Ascending aorta (tissue), 2 donors: Measurements from ENCODE around the gene PRSS37. TPM values are rescaled to one million over a fixed set of nuclear protein-coding genes. Genes with fewer than 3 reads are reported as not detected.
"Not testable (repeated sequence)": the region's sequence is repeated elsewhere in the genome, so short reads cannot be mapped to it uniquely, and the experiment has no call there.

ENCODE experiments used
- DNase-seq, 2 donors: peaks; one replicate each; pipeline ENCODE4 v3.0.0-alpha.2; 2019; ENCODE audit warnings: low spot score in 2 of 2
- H3K27ac ChIP-seq, 2 donors: fragments of 200-600 bp; sonication (generic); one replicate each; pipeline ENCODE4 v1.5.1; 2016 to 2017; ENCODE audit warnings: mild to moderate bottlenecking in 1 of 2
- H3K27me3 ChIP-seq: fragments of 200-600 bp; sonication (generic); one replicate; pipeline ENCODE4 v1.5.1; 2017
- H3K36me3 ChIP-seq, 2 donors: fragments of 200-600 bp; sonication (generic); one replicate each; pipeline ENCODE4 v1.5.1; 2016
- H3K4me1 ChIP-seq, 2 donors: fragments of 200-600 bp; sonication (generic); one replicate each; pipeline ENCODE4 v1.5.1; 2016 to 2017; ENCODE audit warnings: mild to moderate bottlenecking in 1 of 2
- H3K4me3 ChIP-seq, 2 donors: fragments of 200-600 bp; sonication (generic); one replicate each; pipeline ENCODE4 v1.5.1; 2016 to 2017; ENCODE audit warnings: mild to moderate bottlenecking in 1 of 2
- H3K9me3 ChIP-seq, 2 donors: fragments of 200-600 bp; sonication (generic); one replicate each; pipeline ENCODE4 v1.5.1; 2016
- CTCF ChIP-seq, 3 experiments: fragments of 200-600 bp in 2 of 3; fragments of 450-650 bp in 1 of 3; sonication (generic) in 2 of 3; IDR thresholded peaks; one replicate each; pipeline ENCODE4 v1.5.1; 2016 to 2019; ENCODE audit warnings: antibody characterized with exemption in 3 of 3, mild to moderate bottlenecking in 1 of 3, moderate library complexity in 1 of 3
- intact Hi-C: fragments of 100-400 bp; cut with DNase I; formaldehyde crosslinking; loops from one replicate; pipeline ENCODE4 v1.15.1; 2023
- total RNA-seq: library from RNA; depleted of rRNA; stranded (reverse); fragments of >200 nt; gene quantifications from one replicate; pipeline ENCODE4 v1.1.0, GENCODE V29; 2016

The PRSS37 gene
- total RNA-seq, 1 donor from 2014 or later, result not detected

GRCh38 chr7:141839256-141839655, 2.0 kb downstream of the PRSS37 start:
- intact Hi-C loops, result no loop called here
- Histone ChIP-seq H3K27me3 (no peaks in the 10 kb centered on the region), H3K27ac (no peak overlapping the region), H3K9me3 (no peaks in the 10 kb centered on the region), H3K4me1 (no peaks in the 10 kb centered on the region), H3K36me3 (no peaks in the 10 kb centered on the region), H3K4me3 (no peak overlapping the region)
- DNase-seq, result no peak
- no peak for TF ChIP-seq CTCF (IDR thresholded peaks at IDR 0.05)

GRCh38 chr7:141838581-141838980, 2.7 kb downstream of the PRSS37 start:
- Histone ChIP-seq H3K27me3 (no peaks in the 10 kb centered on the region), H3K27ac (no peak overlapping the region), H3K4me1 (no peaks in the 10 kb centered on the region), H3K9me3 (no peaks in the 10 kb centered on the region), H3K4me3 (no peak overlapping the region), H3K36me3 (no peaks in the 10 kb centered on the region)
- TF ChIP-seq CTCF (IDR thresholded peaks at IDR 0.05), result no peak
- intact Hi-C loops, result no loop called here
- DNase-seq, result no peak

GRCh38 chr7:141837683-141838082, 3.6 kb downstream of the PRSS37 start:
- no peaks in the 10 kb centered on the region for H3K4me1 ChIP-seq
- H3K4me3 ChIP-seq, result no peak overlapping the region
- no peaks in the 10 kb centered on the region for H3K27me3 ChIP-seq
- H3K36me3 ChIP-seq, result no peaks in the 10 kb centered on the region
- DNase-seq, result no peak
- no peaks in the 10 kb centered on the region for H3K9me3 ChIP-seq
- no peak overlapping the region for H3K27ac ChIP-seq
- intact Hi-C loops, result no loop called here
- TF ChIP-seq CTCF (IDR thresholded peaks at IDR 0.05), result no peak

GRCh38 chr7:141822432-141822831, 18.9 kb downstream of the PRSS37 start:
- H3K4me3 ChIP-seq, H3K27ac ChIP-seq, H3K36me3 ChIP-seq, H3K4me1 ChIP-seq, H3K27me3 ChIP-seq, intact Hi-C loops, DNase-seq: not testable (repeated sequence)
- H3K9me3 ChIP-seq, result peaks cover 13 to 32% of the 10 kb centered on the region in 2 donors

- peaks cover 13 to 32% of the 10 kb centered on the region in 2 donors for H3K9me3 ChIP-seq
- intact Hi-C loops, result no loop called here
- H3K27ac ChIP-seq, result no peak overlapping the region
- peaks cover 0 to 6% of the 10 kb centered on the region in 2 donors for H3K36me3 ChIP-seq
- H3K4me3 ChIP-seq, result no peak overlapping the region
- no peak for TF ChIP-seq CTCF (IDR thresholded peaks at IDR 0.05)
- no peaks in the 10 kb centered on the region for H3K27me3 ChIP-seq
- no peak for DNase-seq
- no peaks in the 10 kb centered on the region for H3K4me1 ChIP-seq
Measured at GRCh38 chr7:141820067-141820466, 21.2 kb downstream of the PRSS37 start.

GRCh38 chr7:141792526-141792925, 48.8 kb downstream of the PRSS37 start:
- Histone ChIP-seq H3K27ac (no peak overlapping the region), H3K9me3 (no peaks in the 10 kb centered on the region), H3K4me1 (no peaks in the 10 kb centered on the region), H3K36me3 (peaks cover 0 to 6% of the 10 kb centered on the region in 2 donors), H3K27me3 (no peaks in the 10 kb centered on the region), H3K4me3 (no peak overlapping the region)
- no peak for TF ChIP-seq CTCF (IDR thresholded peaks at IDR 0.05)
- no peak for DNase-seq
- intact Hi-C loops, result no loop called here
